ENCODE measurements around the gene TXN.
A peak's percentile ranks its signal among the peaks of the same experiment; 100 is the strongest.
"Not testable (repeated sequence)": the region's sequence is repeated elsewhere in the genome, so short reads cannot be mapped to it uniquely, and the experiment has no call there.

TXN gene

DNA sequence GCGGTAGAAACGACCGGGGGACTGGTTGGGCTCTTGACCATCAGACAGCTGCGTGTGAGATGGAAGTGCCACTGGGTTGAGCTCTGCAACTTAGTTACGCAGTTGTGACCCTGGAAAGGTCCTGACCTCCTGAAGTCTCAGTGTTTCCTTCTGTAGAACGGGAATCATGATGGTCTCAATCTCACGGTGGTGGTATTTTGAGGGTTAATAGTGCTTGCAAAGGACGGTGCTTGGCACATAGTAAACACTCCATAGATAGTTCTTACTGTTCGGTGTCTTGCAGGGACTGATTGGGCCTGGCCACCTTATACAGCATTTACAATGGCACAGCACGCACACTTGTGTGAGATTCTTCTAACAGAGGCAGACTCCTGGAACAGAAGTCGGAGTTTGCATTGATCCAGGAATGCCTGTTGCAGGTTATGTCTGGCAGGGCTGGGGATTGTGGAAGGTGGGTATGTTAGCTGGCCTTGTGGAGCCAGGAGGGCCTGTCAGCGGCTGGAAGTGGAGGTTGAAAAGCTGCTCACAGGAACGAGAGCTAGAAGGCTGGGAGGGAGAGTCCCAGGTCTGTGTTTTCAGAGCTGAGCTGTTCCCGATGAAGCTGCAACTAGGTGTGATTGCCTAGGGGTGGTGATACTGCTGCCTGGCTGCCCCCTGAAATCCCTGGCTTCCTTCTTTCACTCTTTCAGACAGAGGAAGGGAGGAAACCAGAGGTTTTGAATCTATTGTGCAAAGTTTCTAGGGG, 962 bp upstream of the TXN start:
- peak; percentile 19 to 47 (median 38) for DNase-seq

DNA sequence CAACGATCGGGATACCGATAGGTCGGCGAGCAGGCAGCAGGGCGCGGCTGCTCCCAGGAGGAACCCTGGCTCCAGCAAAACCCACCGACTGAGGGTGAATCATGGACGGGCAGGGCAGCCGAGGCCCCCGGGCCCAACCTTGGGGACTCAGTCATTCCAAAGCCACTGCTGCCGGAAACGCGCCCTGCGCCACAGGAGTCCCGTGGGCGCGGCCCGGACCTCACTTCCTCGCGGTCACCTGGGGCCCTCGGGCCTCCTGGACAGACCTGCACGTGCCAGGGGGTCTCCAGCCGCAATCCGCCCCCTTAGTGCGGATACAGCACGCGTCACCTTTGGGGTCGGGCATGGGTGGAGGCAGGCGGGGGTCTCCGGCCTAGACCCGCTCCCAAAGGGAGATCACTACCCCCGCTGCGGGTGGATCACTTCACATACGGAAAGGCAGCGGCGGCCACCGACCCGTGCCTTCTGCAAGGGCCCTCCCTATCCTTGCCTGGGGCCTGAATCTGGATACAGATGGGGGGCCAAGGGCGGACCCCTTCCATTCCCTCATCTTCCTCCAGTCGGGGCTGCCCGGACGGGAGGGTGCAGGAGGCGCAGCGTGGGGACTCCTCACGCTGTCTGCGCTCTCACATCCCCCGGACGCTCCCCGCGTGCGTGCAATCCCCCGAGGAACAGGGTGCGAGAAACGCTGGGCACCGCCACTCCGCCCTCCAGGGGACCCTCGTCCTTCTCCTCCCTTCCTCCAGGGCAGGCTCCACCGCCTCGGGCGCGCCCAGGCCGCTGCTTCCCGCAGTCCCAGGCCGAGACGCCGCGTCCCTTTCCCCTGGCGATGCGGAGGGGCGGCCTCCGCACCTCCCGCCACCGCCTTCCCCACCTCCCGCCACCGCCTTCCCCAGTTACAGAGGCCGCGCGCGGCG, 586 bp downstream of the TXN start:
- peak; percentile 60 to 78 (median 66) for DNase-seq

DNA sequence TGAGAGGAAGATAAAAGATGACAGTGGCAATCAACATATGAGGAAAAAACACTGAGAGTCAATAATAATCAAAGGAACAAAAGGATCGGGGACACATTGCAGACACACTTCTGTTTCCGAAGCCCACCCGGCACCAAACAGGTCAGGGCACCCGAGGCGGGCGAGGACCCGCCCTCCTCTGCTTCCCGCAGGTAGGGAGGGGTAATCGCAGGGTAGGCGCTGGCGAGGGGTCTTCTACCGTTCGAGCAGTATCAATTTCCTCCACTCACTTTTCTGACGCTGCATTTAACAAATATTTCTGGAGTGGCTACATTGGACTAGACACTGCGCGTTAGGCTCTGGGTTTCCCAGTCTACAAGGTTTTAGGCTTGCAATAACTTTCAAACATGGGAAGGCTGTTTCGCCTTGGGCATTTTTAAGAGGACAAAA, 1.3 kb downstream of the TXN start:
- no peak for DNase-seq

DNA sequence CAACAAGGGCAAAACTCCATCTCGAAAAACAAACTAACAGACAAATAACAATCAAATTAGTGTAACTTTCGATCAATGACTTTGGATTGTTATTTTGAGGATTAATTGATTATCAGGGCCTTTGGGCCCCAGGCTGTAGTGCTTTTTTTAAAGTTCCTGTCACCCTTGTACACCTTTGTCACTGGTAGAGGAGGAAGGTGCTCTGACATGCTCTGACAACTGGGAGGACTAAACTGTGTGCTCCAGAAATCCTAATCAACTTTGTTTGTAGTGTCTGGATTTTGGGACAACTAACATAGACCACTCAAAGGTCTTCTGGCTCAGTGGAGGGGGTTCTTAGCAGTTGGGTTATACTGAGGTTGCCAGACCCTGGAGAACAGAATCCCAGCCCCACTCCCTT, 1.8 kb downstream of the TXN start:
- DNase-seq, result no peak

DNA sequence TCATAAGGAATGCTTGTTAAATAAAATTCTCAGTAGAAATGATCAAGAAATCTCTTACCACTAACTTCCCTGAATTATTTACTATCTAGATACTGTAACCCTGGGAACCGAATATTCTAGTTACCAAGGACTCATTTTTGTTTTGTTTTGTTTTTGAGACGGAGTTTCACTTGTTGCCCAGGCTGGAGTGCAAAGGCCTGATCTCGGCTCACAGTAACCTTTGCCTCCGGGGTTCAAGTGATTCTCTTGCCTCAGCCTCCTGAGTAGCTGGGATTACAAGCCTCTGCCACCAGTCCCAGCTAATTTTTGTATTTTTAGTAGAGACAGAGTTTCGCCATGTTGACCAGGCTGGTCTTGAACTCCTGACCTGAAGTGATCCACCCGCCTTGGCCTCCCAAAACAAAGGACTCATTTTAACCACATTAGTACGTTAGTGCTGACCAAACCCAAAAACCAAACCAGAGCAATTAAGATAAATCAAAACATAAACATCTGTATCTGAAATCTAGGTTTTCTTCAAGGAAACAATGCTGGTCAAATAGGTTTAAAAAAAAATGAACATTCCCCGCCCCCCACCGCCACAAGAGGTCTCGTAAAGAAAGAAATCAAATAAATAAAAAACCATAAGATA, 3.7 kb downstream of the TXN start:
- peak in 1 of 4 experiments; percentile 31 for DNase-seq

DNA sequence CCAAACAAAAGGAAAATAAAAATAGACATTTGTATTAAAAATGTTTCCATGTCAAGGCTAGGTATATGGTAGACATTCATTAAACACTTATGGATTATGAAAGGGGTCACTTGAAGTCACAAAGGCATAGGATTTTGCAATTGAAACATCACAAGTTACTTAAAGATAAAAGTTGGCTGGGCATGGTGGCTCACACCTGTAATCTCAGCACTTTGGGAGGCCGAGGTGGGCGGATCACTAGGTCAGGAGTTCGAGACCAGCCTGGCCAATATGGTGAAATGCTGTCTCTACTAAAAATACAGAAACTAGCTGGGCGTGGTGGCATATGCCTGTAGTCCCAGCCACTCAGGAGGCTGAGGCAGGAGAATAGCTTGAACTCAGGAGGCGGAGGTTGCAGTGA, 4.5 kb downstream of the TXN start:
- not testable (repeated sequence) for DNase-seq

DNA sequence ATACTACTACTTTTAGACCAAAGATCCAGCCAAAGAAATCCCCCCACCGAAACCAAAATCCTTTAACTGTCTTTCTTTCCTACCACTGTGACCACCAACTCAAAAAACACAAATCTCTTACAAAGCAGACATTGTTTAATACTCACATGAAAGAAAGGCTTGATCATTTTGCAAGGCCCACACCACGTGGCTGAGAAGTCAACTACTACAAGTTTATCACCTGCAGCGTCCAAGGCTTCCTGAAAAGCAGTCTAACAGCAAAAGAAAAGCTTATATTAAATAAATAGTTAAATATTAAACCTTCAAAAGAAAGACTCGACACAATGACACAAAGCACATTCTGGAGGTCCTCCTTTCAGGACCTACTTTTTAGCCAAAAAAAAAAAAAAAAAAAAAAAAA, 5.1 kb downstream of the TXN start:
- DNase-seq, result no peak

DNA sequence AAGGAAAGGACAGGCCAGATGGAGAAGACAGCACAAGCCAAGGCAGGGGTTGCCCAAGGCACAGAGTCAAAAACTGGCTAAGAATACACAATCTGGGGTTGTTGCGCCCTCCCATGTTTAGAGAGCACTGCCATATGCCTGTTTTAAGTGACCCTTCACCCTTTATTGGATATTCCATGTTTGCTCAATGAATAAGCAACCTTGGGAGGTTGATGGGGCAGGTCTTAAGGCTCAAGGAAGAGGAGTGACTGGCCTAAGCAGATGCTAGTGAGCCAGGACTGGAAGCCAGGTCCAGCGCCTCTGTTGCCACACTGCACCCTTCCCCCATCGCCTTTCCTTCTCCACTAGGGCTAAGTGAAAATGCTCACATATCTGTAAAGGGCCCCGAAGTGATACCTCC, 6.7 kb downstream of the TXN start:
- no peak for DNase-seq

DNA sequence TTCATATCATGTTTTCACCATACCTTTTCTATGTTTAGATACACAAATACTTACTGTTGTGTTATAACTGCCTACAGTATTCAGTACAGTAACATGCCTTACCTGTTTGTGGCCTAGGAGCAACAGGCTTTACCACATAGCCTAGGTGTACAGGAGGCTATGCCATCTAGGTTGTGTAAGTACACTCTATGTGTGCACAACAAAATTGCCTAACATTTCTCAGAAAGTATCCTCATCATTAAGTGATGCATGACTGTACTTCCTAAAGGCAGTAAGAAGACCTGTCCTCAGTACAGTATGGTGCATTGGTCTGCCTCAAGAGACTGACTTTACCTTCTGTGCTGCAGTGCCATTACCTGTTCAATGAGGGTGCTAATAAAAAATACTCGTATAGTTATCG, 7.9 kb downstream of the TXN start:
- no peak for DNase-seq

DNA sequence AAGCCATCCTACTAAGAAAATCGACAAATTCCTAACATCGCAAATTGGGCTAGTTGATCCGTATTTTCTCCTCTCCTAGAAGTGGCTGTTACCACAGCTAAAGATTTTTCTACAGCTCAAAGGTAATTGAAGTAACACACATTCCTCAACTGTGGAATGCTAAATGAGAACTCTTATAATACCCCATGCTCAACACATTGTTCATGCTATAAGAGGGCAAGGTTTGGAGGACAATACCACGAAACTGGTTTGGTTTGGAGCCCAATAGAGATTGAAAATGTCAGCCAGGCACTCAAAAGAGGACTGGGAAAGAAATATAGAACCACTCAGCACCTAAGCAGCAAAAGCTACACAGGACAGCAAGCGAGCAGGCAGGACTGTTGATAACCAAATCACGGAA, 10.1 kb downstream of the TXN start:
- DNase-seq, result no peak

DNA sequence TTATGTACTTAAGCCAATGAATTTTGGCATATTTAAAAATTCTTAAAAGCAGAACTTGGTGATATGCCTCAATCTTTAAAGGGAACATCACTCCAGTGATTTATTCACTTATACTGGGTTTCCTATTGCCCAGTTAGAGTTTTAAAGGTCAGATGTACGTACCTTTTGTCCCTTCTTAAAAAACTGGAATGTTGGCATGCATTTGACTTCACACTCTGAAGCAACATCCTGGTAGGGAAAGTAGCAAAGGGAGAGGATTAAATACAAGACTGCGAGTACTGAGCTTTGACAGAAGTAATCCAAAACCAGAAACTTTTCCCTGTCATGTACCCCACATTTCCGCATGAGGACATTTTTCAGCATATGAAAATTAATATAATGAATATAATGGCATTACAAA, 11.7 kb downstream of the TXN start:
- no peak for DNase-seq

DNA sequence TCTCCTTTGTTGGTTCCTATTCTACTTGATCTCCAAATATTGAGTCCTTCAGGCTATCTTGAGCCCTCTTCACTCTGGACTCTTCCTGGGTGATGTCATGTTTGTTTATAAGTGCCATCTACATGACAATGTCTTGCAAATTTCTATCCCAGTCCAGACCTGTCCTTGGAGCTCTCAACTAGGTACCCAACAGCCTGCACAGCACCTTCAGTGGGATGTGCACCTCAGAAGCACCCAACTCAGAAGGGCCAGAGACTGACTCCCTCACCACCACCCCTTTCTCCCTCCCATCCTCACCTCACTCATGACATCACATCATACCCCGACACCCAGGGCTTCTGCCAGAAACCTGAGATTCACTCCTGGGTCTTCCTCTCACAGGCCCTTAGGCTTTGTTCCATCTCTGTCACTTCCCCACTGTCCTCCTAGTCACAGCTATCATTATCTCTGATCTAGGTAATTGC, 14.4 kb downstream of the TXN start:
- DNase-seq, result no peak

DNA sequence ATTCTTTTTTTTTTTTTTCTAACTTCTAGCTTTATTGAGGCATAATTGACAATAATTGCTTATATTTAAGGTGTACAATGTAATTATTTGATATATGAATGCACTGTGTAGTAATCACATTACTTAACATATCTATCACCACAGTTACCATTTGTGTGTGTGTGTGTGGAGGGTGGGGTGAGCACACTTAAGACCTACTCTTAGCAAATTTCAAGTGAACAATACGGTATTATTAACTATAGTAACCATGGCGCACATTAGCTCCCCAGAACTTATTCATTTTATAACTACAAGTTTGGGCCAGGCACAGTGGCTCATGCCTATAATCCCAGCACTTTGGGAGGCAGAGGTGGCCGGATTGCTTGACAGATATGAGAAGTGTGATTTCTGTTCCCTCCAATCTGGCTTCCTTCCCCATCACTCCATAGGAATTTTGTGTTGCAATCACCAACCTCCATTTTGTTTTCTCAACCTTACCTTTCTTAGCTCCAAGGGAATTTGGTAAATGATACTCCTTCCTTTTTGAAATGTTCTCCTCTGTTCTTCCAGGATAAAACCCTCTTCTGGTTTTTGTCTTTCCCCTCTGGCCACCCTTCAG, 14.9 kb downstream of the TXN start:
- no peak for DNase-seq

DNA sequence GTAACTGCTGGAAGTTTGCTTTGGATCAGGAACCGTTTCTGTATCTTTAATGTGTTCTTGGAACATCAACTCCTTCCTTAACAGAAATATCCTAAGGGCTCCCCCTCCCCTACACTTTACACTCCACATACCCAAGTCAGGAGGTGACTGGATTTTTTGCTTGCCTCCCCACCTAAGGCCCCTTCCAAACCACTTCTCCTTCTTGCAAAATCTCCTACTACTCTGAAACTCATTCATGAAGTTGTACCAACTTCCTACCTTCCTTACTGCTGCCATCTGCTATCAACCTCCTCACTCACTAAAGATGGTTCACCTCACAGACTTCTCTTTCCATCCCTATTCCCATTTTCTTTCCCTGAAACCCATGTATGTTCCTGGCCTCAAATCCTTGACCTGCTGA, 16.1 kb downstream of the TXN start:
- DNase-seq, result no peak

DNA sequence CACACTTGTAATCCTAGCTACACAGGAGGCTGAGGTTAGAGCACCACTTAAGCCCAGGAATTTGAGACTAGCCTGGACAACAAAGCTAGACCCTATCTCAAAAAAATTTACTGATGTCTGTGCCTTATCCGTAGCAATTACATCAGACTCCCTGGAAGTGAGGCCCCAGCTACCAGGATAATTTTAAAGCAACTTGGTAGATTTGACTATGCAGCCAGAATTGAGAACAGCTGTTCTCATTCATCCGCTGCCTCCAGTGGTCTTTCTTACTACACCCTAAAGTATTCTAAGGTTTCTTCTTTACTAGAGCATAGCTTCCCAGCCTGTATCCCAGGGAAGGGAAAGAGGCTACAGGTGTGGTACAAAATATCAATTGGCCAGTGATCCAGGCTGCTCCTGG, 28.0 kb downstream of the TXN start:
- no peak for DNase-seq

DNA sequence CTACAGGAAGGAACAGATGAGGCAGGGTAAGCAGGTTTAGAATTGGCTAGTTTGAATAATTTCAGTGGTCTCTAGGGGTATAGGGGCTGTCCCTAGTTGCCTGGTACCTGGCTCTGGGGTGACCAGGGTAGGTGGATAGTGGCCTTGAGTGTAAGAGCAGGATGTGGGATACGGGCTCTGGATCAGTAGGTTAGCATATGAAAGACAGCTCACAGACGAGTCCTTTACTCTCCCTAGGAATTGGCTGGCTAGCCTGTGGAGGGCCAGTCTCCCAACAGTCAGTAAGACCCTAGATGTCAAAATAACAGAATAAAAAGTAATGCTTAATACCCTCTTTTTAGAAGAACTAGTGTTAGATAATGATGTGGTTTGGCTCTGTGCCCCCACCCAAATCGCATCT, 31.7 kb downstream of the TXN start:
- DNase-seq, result no peak

DNA sequence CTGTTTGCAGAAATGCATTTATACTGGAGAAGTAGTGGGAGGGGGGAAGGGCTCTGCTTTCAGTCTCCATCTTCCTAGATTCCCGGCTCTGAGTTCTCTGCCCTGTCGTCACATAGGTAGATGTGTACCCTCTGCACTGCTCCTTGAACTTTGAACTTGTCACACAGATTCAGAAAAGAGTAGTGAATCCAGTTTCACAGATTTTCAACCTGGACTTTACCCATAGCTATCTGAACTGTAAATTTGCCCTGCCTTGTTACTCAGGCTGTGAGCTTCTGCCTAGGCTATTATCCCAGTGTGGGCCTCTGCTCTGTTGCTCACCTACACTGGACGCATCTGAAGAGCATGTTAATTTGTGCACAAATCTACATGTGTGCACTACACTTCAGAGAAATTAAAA, 35.5 kb downstream of the TXN start:
- no peak for DNase-seq

DNA sequence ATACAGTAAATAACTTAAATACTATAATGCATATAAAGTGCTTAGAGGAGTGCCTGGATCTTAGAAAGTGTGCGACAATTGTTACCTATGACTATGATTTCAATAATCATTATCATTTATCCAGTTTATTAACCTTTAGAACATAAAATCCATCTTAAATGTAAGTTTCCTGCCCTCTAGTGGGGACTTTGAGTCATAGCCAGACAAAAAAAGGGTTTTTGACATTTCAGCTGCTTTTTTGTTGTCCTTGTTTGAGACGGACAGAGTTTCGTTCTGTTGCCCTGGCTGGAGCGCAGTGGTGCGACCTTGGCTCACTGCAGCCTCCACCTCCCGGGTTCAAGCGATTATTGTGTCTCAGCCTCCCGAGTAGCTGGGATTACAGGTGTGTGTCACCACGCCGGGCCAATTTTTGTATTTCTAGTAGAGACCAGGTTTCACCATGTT, 38.6 kb downstream of the TXN start:
- peak; percentile 43 to 76 (median 58) for DNase-seq

DNA sequence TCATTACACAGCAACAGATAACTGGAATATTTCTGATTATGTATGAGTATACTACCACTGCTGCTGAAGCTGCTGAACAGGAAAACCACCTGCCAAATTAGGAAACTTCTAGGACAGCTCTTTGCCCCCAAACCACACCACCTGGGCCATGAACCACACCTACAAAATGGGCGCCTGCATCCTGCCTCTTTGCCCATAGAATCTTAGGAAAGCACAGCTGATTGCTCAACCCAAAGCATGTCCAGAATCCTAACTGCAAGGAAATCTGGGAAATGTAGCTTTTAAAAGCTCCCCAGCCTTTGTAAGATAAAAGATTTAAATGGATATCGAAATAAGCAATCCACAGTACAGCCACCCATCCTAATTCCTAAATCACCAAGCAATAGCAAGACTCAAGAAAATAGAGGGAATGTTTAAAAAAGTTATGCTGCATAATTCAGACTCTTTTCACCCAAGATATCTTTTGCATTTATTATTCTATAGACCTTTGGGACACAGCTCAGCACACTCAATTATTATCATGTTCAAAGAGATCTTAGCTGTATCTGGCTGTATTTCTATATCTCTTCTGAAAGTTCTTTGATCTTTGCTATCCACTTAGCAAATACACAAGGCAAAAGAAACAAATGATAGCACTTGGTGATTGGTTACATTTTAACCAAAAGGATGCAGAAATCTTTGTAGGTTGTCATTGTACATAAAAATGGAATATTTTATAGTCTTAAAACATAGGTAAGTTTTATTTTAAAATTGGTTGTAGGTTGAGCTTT, 41.5 kb downstream of the TXN start:
- no peak for DNase-seq

DNA sequence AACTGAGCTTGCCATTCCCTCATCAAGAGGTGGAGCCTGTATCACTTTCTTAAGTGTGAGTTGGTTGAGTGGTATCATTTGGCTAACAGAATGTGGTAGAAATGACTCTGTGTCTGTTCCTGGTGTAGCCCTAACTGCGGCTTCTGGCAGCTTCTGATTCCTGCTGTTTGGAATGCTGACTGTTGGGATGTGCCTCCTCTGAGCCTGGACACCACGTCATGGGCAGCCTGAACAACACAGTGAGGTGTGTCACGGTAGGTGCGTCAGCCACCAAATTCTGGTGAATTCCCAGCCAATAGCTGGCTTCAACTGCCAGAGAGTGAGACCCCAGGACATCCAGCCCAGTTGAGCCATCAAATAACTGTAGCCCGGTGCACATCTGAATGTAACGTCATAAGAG, 42.2 kb downstream of the TXN start:
- no peak for DNase-seq

DNA sequence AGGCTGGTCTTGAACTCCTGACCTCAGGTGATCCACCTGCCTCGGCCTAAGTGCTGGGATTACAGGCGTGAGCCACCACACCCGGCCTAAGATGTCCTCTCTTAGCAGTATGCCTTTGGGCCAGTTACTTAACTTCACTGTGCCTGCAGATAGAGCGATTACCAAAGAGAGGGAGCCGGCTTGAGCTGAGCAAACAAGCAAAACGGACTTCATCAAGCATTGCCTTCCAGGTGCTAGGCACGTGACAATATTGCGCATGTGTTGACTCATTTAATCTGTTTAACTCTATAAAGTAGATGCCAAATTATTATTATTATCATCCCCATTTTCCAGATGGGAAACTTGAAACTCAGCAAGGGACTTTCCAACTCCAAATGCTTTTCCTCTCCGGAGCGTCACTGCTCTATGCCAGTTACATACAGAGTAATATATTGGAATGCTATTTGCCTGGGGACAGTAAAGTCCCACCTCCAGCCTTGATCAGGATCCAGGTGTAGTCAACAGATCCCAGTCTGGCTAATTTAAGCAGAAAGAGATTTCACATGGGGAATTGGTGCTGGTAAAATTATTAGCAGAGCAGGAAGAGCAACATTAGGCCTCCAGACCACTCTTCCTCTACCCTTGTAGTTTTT, 42.8 kb downstream of the TXN start:
- DNase-seq, result no peak

DNA sequence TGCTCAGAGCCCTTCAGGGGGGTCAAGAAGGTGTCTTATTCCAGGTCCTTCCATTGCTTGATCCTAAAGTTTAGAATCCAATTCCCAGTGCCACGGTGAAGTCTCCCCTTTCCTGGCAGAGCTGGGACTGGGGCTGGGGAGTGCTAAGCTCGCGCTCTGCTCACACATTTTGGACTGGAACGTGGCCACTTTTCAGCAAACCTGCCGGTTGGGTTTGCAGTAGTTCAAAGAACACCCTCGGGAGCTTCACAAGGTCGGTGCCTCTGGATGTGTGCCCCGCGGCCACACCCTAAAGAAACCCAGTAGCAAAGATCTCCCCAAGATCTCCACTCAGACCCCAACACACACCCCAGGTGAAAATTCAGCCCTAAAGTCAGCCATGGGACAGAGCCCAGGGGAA, 48.3 kb downstream of the TXN start, which contains the start of gene C9orf152:
C9orf152 (minus strand) TSS at position 129 of the 400 bp plus-strand sequence. CDS start 580 bp downstream, outside the sequence.
- no peak for DNase-seq
